OCI-LY3 (cell line): ENCODE measurements around the gene ALS2.
"Not testable (repeated sequence)": the region's sequence is repeated elsewhere in the genome, so short reads cannot be mapped to it uniquely, and the experiment has no call there.

ENCODE experiments used
- H2AFZ ChIP-seq: fragments of 200-600, 300-600 bp; shearing (Covaris generic); 2 replicates; pipeline ENCODE4 v1.6.0; 2014; ENCODE audit warnings: antibody characterized with exemption, low read depth, low read length
- H3K27ac ChIP-seq: fragments of 200-600, 300-600 bp; sonication (generic); 2 replicates; pipeline ENCODE4 v1.5.1; 2014; ENCODE audit warnings: mild to moderate bottlenecking, low read length, moderate library complexity, mixed read lengths
- H3K27me3 ChIP-seq: fragments of 200-600, 300-600 bp; sonication (generic); 2 replicates; pipeline ENCODE4 v1.6.1; 2014; ENCODE audit warnings: low read depth, low read length, mixed read lengths
- H3K36me3 ChIP-seq: fragments of 200-600, 300-600 bp; sonication (generic); replicated peaks from 2 replicates; pipeline ENCODE3; 2014; ENCODE audit warnings: low read depth, low read length, mixed read lengths
- H3K4me1 ChIP-seq: fragments of 300-600, 200-600 bp; sonication (generic); 2 replicates; pipeline ENCODE4 v1.6.1; 2014; ENCODE audit warnings: low read length, mixed read lengths
- H3K4me2 ChIP-seq: fragments of 200-600, 300-600 bp; sonication (generic); 2 replicates; pipeline ENCODE4 v1.6.1; 2014; ENCODE audit warnings: low read length, mixed read lengths
- H3K4me3 ChIP-seq: fragments of 300-600, 200-600 bp; sonication (generic); 2 replicates; pipeline ENCODE4 v1.5.1; 2014; ENCODE audit warnings: antibody characterized with exemption, mild to moderate bottlenecking, low read length, moderate library complexity
- H3K79me2 ChIP-seq: fragments of 300-600, 200-600 bp; shearing (Covaris generic); 2 replicates; pipeline ENCODE4 v1.6.1; 2014; ENCODE audit warnings: mild to moderate bottlenecking, low read length, mixed read lengths
- H3K9ac ChIP-seq: fragments of 300-600, 200-600 bp; shearing (Covaris generic); 2 replicates; pipeline ENCODE4 v1.6.0; 2014; ENCODE audit warnings: mild to moderate bottlenecking, low read length, moderate library complexity
- H3K9me3 ChIP-seq: fragments of 200-600, 300-600 bp; shearing (Covaris generic); 2 replicates; pipeline ENCODE4 v1.6.1; 2014; ENCODE audit warnings: low read length, mixed read lengths; ENCODE audit not compliant: insufficient read depth
- H4K20me1 ChIP-seq: fragments of 200-600, 300-600 bp; sonication (generic); 2 replicates; pipeline ENCODE4 v1.6.1; 2016; ENCODE audit warnings: low read length, mixed read lengths; ENCODE audit not compliant: insufficient read depth
- EZH2phosphoT487 ChIP-seq: fragments of 200-600 bp; shearing (Covaris generic); IDR thresholded peaks from 2 replicates; pipeline ENCODE4 v1.6.1; 2018; ENCODE audit warnings: antibody characterized with exemption, mixed run types, low read depth
- TF ChIP-seq, protein P1 (sequence below): fragments of 200-600, 300-600 bp; sonication (generic); IDR thresholded peaks from 2 replicates; pipeline ENCODE4 v1.5.1; 2014; ENCODE audit warnings: antibody characterized with exemption, low read length, low read depth

The ALS2 gene

DNA sequence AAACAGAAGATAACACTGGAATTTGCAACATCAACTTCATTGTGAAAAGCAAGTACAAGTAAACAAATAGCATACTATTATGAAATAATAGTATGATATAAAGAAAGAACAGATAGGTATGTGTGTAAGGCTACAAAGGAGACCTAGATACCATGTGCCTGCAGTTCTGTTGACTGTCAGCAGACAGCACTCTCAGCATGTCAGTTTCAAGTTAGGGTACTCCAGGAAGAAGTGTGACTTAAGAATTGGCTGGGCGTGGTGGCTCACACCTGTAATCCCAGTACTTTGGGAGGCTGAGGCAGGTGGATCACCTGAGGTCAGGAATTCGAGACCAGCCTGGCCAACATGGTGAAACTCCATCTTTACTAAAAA lies 18.2 kb upstream of the ALS2 start:
- not testable (repeated sequence) for H2AFZ ChIP-seq, H3K36me3 ChIP-seq, H3K4me2 ChIP-seq, H4K20me1 ChIP-seq, H3K4me3 ChIP-seq, H3K9me3 ChIP-seq, H3K4me1 ChIP-seq, H3K9ac ChIP-seq, H3K79me2 ChIP-seq, H3K27ac ChIP-seq
- TF ChIP-seq, protein P1, sequence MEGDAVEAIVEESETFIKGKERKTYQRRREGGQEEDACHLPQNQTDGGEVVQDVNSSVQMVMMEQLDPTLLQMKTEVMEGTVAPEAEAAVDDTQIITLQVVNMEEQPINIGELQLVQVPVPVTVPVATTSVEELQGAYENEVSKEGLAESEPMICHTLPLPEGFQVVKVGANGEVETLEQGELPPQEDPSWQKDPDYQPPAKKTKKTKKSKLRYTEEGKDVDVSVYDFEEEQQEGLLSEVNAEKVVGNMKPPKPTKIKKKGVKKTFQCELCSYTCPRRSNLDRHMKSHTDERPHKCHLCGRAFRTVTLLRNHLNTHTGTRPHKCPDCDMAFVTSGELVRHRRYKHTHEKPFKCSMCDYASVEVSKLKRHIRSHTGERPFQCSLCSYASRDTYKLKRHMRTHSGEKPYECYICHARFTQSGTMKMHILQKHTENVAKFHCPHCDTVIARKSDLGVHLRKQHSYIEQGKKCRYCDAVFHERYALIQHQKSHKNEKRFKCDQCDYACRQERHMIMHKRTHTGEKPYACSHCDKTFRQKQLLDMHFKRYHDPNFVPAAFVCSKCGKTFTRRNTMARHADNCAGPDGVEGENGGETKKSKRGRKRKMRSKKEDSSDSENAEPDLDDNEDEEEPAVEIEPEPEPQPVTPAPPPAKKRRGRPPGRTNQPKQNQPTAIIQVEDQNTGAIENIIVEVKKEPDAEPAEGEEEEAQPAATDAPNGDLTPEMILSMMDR = peak; percentile 30
- H3K27me3 ChIP-seq = peaks cover 17% of the 10 kb centered on the region

DNA sequence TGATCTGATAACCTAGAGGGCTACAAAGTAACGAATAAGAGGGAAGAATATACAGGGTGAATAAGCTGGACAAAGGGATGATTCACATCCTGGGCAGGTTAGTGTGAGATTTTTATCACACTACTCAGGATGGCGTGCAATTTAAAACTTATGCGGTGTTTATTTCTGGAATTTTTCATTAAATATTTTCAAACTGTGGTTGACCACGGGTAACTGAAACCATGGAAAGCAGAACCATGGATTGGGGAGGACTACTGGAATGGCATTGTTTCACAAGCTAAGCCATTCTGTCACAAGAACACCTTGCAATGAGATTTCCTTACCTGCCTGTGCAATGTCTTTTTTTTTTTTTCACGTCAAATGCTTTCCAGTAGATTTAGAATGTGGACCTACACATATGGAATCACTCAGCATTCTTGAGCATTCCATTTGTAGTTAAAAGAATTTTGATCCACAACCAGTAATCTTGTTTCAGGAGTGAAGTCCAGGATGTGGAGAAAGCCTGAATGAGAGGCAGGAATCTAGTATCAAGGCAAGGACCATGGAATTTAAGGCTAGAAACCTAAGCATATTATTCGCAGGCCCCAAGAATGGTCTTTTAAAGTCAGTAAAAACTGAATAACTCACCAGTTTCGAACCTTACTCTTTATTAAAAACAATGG lies 17.6 kb upstream of the ALS2 start:
- Histone ChIP-seq H3K27me3 (peaks cover 17% of the 10 kb centered on the region), H3K4me2 (no peak overlapping the region), H4K20me1 (no peaks in the 10 kb centered on the region), H2AFZ (no peak overlapping the region), H3K79me2 (no peaks in the 10 kb centered on the region), H3K9ac (no peak overlapping the region), H3K4me3 (no peak overlapping the region), H3K27ac (no peak overlapping the region), H3K36me3 (no peaks in the 10 kb centered on the region), H3K4me1 (no peaks in the 10 kb centered on the region), H3K9me3 (no peaks in the 10 kb centered on the region)
- TF ChIP-seq, protein P1 = no peak
- TF ChIP-seq EZH2phosphoT487 = no peak

DNA sequence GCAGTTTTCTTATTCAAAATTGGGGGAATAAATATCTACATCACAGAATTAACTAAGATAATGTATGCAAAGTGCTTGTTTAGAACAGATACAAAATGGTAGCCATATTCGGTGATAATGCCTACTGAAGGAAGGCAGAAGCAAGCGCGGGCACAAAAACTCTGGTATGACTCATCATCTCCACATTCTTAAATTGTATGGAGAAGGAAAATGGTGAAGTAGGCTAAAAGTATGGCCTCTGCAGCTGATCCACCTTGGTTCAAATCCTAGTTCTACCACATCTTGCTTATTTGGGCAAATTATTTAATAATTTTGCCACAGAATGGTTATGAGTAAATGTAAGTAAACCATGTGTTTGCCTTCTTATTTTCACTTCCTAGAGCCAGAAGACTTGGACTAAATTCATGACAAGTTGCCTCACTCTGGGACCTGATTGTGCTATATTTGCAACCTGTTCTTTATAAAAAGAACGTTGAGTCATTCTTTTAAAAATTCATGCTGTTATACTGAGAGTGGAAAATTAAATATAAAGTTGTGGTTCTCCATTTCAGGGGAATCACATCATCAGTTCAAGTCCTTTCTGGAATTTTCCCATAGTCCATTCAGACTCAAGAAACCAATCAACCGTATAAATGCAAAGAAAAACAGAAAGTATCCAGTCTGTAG lies 16.6 kb upstream of the ALS2 start:
- TF ChIP-seq, protein P1 = no peak
- no peak for TF ChIP-seq EZH2phosphoT487
- Histone ChIP-seq H3K4me1 (no peaks in the 10 kb centered on the region), H3K36me3 (no peaks in the 10 kb centered on the region), H3K9me3 (no peaks in the 10 kb centered on the region), H3K9ac (no peak overlapping the region), H2AFZ (no peak overlapping the region), H3K27me3 (peaks cover 14% of the 10 kb centered on the region), H3K4me3 (no peak overlapping the region), H3K79me2 (no peaks in the 10 kb centered on the region), H3K27ac (no peak overlapping the region), H3K4me2 (no peak overlapping the region), H4K20me1 (no peaks in the 10 kb centered on the region)

DNA sequence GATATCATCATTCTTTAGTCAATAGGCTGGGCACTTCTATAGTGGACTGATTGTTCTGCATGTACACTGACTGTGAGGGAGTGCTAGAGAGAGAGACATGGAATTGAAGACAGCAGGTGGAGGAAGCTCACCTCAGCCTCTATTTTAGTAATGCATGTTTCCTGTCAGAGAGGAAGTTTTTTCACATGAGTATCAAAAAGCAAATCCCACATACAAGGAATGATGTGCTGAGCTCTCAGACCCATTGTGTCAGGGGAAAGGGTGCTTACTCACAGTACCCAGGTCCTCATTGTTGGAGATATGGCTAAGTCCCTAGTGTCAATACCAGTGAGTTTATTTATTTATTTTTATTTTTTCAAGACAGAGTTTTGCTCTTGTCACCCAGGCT lies 15.7 kb upstream of the ALS2 start:
- Histone ChIP-seq H3K9ac (no peak overlapping the region), H3K36me3 (no peaks in the 10 kb centered on the region), H3K4me2 (no peak overlapping the region), H2AFZ (no peak overlapping the region), H4K20me1 (no peaks in the 10 kb centered on the region), H3K27ac (no peak overlapping the region), H3K9me3 (no peaks in the 10 kb centered on the region), H3K79me2 (no peaks in the 10 kb centered on the region), H3K27me3 (0 out of 2 replicates have a peak, but pooled peaks cover 6% of the 10 kb centered on the region), H3K4me3 (no peak overlapping the region), H3K4me1 (no peaks in the 10 kb centered on the region)
- no peak for TF ChIP-seq EZH2phosphoT487
- TF ChIP-seq, protein P1 = no peak
